Cardiac muscle cell (in vitro differentiated cells and primary cell): ENCODE results near the gene CMTM7. TPM values are rescaled to one million over a fixed set of nuclear protein-coding genes. Genes with fewer than 3 reads are reported as not detected.

Source experiments
- DNase-seq, 2 donors: peaks; one replicate each; pipeline versions ENCODE4 v3.0.0 to v3.0.0-alpha.2; 2010 to 2017; ENCODE audit warnings: low read depth in 1 of 2, low spot score in 1 of 2
- H3K27ac ChIP-seq: fragments of 200-600 bp; sonication (generic); 2 replicates; pipeline ENCODE4 v1.5.1; 2016
- H3K27me3 ChIP-seq: fragments of 200-600 bp; sonication (generic); 2 replicates; pipeline ENCODE4 v1.6.0; 2016; ENCODE audit warnings: control low read depth
- H3K36me3 ChIP-seq: fragments of 200-600 bp; sonication (generic); 2 replicates; pipeline ENCODE4 v1.5.1; 2016; ENCODE audit warnings: control low read depth
- H3K4me1 ChIP-seq: fragments of 200-600 bp; sonication (generic); 2 replicates; pipeline ENCODE4 v1.8.1; 2017; ENCODE audit warnings: low read depth, mild to moderate bottlenecking, mixed run types
- H3K4me3 ChIP-seq: fragments of 200-600 bp; sonication (generic); 2 replicates; pipeline ENCODE4 v1.5.1; 2016; ENCODE audit warnings: mild to moderate bottlenecking
- H3K9me3 ChIP-seq: fragments of 200-600 bp; sonication (generic); 2 replicates; pipeline ENCODE4 v1.5.1; 2017; ENCODE audit warnings: low read depth, mild to moderate bottlenecking, control low read depth
- polyA plus RNA-seq: library from polyadenylated mRNA; unstranded; fragments of >200 nt; fragmentation: Nextera tagmentation; extraction: Ambion mirVana; gene quantifications from 2 replicates; pipeline ENCODE4 v1.2.1, GENCODE V29; 2016
- total RNA-seq: library from RNA; depleted of rRNA; stranded (reverse); fragments of >200 nt; gene quantifications from 2 replicates; pipeline ENCODE4 v1.2.3, GENCODE V29; 2016
- TF ChIP-seq, protein P1 (sequence below): IDR thresholded peaks from 2 replicates; pipeline ENCODE4 v1.5.1; 2012; ENCODE audit warnings: low read depth, mild to moderate bottlenecking, low read length

The CMTM7 gene
- total and polyA plus RNA-seq, 2 experiments from 2014 or later = 24.2 to 42.4 TPM

DNA sequence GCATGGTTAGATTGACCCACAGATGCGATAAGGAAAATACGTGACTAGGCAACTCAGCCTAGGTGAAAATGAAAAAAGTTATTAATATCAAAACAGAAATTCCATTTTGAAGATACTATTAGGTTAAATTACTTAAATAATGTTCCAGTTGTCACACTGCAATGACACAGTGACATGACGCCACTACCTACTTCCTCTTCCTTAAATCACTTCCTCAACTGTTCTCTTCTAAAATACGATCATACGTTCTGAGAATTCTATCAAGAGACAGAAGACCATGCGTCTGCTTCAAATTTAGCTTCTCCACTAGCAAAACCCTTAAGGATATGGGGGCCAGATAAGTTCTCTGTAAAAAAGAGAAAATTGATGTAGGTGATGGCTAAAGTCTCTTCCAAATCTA lies 92.8 kb downstream of the CMTM7 start:
- Histone ChIP-seq H3K4me3 (no peak overlapping the region), H3K27me3 (no peaks in the 10 kb centered on the region), H3K36me3 (peaks cover 6% of the 10 kb centered on the region), H3K27ac (no peak overlapping the region), H3K4me1 (peaks cover 11% of the 10 kb centered on the region), H3K9me3 (no peaks in the 10 kb centered on the region)
- DNase-seq = no peak
- TF ChIP-seq, protein P1, sequence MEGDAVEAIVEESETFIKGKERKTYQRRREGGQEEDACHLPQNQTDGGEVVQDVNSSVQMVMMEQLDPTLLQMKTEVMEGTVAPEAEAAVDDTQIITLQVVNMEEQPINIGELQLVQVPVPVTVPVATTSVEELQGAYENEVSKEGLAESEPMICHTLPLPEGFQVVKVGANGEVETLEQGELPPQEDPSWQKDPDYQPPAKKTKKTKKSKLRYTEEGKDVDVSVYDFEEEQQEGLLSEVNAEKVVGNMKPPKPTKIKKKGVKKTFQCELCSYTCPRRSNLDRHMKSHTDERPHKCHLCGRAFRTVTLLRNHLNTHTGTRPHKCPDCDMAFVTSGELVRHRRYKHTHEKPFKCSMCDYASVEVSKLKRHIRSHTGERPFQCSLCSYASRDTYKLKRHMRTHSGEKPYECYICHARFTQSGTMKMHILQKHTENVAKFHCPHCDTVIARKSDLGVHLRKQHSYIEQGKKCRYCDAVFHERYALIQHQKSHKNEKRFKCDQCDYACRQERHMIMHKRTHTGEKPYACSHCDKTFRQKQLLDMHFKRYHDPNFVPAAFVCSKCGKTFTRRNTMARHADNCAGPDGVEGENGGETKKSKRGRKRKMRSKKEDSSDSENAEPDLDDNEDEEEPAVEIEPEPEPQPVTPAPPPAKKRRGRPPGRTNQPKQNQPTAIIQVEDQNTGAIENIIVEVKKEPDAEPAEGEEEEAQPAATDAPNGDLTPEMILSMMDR = no peak

DNA sequence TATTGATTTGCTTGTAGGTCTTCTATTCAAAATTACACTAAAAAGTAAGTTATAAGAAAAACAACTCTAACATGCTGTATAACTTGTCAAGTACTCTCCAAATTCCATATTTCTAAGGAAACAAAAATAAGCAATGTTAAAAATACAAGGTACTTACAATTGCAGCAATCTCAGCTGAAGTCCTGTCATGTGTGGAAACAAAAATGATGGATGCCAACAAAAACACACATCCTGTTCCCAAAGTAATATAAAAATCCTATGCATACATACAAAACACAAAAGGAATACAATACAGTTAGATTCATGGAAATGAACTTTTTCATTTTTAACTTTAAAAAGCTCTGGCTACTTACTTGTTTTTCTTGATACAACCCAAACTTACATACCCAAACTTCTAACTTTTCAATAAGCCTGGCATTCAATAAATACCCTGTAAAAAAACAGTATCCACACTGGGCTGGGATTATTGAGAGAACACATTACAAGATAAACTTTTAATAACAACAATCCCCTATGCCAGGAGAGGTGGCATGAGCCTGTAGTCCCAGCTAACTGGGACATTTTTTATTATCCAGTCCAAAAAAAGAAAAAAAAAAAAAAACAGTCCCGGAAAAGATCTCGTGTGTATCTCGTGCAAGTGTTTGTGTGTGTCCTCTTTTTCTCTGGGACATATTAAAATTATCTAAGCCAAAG lies 96.3 kb downstream of the CMTM7 start:
- H3K36me3 ChIP-seq = peaks cover 3% of the 10 kb centered on the region
- H3K27me3 ChIP-seq = no peaks in the 10 kb centered on the region
- no peak for DNase-seq
- TF ChIP-seq, protein P1 = no peak
- no peak overlapping the region for H3K4me3 ChIP-seq
- no peak overlapping the region for H3K27ac ChIP-seq
- peaks cover 11% of the 10 kb centered on the region for H3K4me1 ChIP-seq
- no peaks in the 10 kb centered on the region for H3K9me3 ChIP-seq

DNA sequence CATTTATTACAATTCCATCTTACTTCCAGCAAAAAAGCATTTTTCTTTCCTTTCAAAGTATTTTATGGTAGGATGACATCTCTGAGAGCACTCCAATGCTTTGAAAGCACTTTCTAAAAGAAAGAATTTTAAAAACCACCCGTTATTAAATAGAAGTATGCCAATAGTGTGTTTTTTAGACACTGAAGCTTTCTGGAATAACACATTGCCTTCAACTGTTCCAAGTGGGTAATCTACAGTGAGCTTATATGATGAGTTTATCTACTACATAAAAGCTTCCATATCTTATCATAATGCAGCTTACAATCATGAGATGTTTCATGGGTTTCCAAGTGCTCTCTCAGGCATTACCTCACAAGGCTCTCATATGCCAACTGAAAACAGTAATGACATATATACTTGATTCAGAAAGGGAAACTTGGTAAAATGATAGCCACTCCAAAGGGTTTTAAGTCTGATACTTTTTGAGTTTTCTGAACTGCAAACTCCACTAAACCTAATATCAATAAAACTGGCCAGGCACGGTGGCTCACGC lies 96.9 kb downstream of the CMTM7 start:
- H3K27me3 ChIP-seq = no peaks in the 10 kb centered on the region
- H3K27ac ChIP-seq = no peak overlapping the region
- H3K4me3 ChIP-seq = no peak overlapping the region
- no peaks in the 10 kb centered on the region for H3K9me3 ChIP-seq
- peaks cover 14% of the 10 kb centered on the region for H3K4me1 ChIP-seq
- H3K36me3 ChIP-seq = peaks cover 3% of the 10 kb centered on the region
- TF ChIP-seq, protein P1 = no peak
- peak in 1 of 2 donors; percentile 17 for DNase-seq

DNA sequence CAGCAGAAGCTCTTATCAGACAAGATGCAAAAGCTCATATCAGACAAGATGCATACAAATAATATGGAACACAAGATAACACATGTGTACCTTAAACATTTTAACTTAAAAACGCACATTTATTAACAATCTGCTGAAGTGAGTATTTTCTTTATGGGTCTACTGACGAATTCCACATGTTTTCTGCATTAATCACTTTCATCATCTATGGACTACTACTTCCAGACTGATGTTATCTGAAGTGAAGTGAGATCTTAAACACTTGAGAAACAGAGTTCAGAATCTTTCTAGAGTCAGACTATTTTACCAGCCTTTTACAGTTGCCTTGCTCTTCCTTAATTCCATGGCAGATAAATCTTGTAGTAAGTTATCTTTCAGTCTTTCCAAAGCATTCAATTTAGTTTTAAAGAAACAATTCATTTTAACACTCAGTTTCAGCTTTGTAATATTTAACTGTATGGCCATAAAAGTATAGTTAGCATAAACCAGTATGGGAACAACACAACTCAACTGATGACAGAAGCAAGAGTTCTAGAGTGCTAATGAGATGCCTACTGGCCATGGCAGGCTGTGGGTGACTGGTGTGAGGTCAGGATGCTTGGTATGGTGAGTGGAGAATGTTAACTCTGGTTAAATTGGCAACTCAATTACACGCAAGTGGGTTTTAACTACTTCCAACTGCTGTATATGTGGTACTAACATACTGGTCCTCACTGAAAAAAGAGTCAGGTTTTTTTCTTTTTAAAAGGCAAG lies 101.2 kb downstream of the CMTM7 start:
- TF ChIP-seq, protein P1 = no peak
- Histone ChIP-seq H3K4me1 (peaks cover 13% of the 10 kb centered on the region), H3K27ac (no peak overlapping the region), H3K27me3 (no peaks in the 10 kb centered on the region), H3K9me3 (no peaks in the 10 kb centered on the region), H3K4me3 (no peak overlapping the region), H3K36me3 (no peaks in the 10 kb centered on the region)
- DNase-seq = no peak

DNA sequence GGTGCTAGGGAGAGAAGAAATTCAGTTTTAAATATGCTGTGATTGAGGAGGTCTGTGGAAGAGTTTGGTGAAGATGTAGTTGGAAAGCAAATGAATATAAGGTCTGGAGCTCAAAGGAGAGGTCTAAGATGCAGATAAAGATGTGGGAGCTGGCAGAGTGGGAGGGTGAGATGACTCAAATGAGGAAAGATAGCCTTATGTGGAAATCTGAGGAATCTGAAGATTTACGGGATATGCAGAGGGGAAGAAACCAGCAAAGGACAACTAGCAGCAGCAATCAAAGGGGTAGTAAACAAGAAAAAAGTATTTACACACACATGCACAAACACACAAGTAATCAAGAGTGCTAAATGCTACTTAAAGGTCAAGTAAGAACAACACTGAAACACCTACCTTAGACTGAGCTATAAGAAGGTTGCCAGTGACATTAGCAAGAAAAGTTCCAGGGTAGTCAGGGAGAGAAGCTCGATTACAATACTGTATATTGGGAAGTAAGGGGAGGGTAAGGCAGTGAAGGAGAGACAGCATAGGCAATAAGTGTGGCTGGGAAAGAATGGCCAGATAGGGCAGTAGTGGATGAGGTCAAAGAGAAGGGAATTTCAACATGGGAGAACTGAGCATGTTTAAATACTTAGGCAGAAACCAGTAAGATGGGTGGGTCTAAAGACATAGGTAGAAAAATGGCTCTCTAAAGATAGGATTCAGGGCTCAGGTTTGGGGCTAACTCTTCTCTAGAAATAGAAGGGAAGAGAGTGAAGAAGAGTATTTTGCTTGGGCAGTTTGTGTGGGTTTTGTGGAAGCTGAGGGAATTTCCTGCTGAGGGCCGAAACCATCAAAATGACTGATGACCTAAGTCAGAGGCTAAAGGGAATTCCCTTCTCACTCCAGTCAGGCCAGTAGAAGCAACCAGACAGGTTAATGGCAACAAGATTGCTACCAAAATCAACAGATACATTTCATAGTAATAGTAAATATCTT lies 102.1 kb downstream of the CMTM7 start:
- Histone ChIP-seq H3K36me3 (no peaks in the 10 kb centered on the region), H3K4me1 (peaks cover 13% of the 10 kb centered on the region), H3K27ac (no peak overlapping the region), H3K9me3 (no peaks in the 10 kb centered on the region), H3K27me3 (no peaks in the 10 kb centered on the region), H3K4me3 (no peak overlapping the region)
- peak in 1 of 2 donors; percentile 47 for DNase-seq
- TF ChIP-seq, protein P1 = no peak
